Stimulated activated effector memory CD8-positive, alpha-beta T cell treated with anti-CD3 and anti-CD28 coated beads, Interleukin-12 subunit alpha, Interleukin-12 subunit beta, amount 100 ng/mL, for 72 hours (primary cell): Measurements from ENCODE around the gene BCL7A.

Experiments used
- ATAC-seq: fragments of 150-1000 bp; cut with Tn5 transposase; 2 replicates; pipeline ENCODE4 v1.10.0; 2021
- DNase-seq, 2 donors: peaks; one replicate each; pipeline ENCODE4 v3.0.0; 2021 to 2022; ENCODE audit warnings: low spot score in 2 of 2
- H3K27ac Mint-ChIP-seq: one replicate; pipeline ENCODE4 v1.8.0; 2022; ENCODE audit warnings: mild to moderate bottlenecking, mixed read lengths
- H3K36me3 Mint-ChIP-seq: one replicate; pipeline ENCODE4 v1.8.0; 2022; ENCODE audit warnings: mild to moderate bottlenecking, mixed read lengths
- H3K4me1 Mint-ChIP-seq: one replicate; pipeline ENCODE4 v1.8.0; 2022; ENCODE audit warnings: mixed read lengths
- H3K4me3 Mint-ChIP-seq: one replicate; pipeline ENCODE4 v1.8.0; 2022; ENCODE audit warnings: mild to moderate bottlenecking, mixed read lengths
- H3K9me3 Mint-ChIP-seq: one replicate; pipeline ENCODE4 v1.8.0; 2022; ENCODE audit warnings: mixed read lengths

The BCL7A gene

GRCh38 chr12:122064780-122065588 is 43.3 kb downstream of the BCL7A start:
- no peaks in the 10 kb centered on the region for H3K9me3 Mint-ChIP-seq
- no peak for ATAC-seq
- no peak overlapping the region for H3K4me3 Mint-ChIP-seq
- DNase-seq, result no peak
- peaks cover 8% of the 10 kb centered on the region for H3K4me1 Mint-ChIP-seq
- H3K27ac Mint-ChIP-seq, result no peak overlapping the region
- no peaks in the 10 kb centered on the region for H3K36me3 Mint-ChIP-seq

GRCh38 chr12:122067548-122067947 is 45.9 kb downstream of the BCL7A start:
- no peaks in the 10 kb centered on the region for H3K9me3 Mint-ChIP-seq
- H3K27ac Mint-ChIP-seq, result peak overlapping the region; percentile 67
- H3K4me1 Mint-ChIP-seq, result peaks cover 8% of the 10 kb centered on the region
- DNase-seq (no peak), ATAC-seq (no peak)
- no peaks in the 10 kb centered on the region for H3K36me3 Mint-ChIP-seq
- H3K4me3 Mint-ChIP-seq, result peak overlapping the region; percentile 46

DNA sequence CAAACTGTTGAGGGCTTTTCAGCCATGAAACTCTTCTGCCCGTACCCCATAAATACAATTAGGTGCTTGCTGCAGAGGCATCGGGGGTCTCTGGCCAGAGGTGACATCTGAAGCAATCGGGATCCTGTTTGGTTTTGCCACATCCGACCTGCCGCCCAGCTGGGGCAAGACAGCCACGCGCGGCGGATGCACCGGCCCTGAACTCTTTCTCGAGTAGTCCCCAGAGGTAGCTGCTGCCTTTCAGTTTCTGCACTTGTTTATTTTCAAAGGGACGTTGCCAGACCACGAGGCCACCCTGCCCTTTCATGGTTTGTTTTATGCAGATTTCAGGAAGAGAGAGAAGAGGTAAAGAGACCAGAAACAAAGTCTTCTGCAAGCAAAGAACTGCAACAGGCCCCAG is 46.3 kb downstream of the BCL7A start:
- DNase-seq, result peak in 1 of 2 donors; percentile 16
- ATAC-seq, result peak; percentile 75
- no peaks in the 10 kb centered on the region for H3K9me3 Mint-ChIP-seq
- H3K4me1 Mint-ChIP-seq, result peaks cover 8% of the 10 kb centered on the region
- no peaks in the 10 kb centered on the region for H3K36me3 Mint-ChIP-seq
- H3K27ac Mint-ChIP-seq, result peak overlapping the region; percentile 67
- H3K4me3 Mint-ChIP-seq, result peak overlapping the region; percentile 46

DNA sequence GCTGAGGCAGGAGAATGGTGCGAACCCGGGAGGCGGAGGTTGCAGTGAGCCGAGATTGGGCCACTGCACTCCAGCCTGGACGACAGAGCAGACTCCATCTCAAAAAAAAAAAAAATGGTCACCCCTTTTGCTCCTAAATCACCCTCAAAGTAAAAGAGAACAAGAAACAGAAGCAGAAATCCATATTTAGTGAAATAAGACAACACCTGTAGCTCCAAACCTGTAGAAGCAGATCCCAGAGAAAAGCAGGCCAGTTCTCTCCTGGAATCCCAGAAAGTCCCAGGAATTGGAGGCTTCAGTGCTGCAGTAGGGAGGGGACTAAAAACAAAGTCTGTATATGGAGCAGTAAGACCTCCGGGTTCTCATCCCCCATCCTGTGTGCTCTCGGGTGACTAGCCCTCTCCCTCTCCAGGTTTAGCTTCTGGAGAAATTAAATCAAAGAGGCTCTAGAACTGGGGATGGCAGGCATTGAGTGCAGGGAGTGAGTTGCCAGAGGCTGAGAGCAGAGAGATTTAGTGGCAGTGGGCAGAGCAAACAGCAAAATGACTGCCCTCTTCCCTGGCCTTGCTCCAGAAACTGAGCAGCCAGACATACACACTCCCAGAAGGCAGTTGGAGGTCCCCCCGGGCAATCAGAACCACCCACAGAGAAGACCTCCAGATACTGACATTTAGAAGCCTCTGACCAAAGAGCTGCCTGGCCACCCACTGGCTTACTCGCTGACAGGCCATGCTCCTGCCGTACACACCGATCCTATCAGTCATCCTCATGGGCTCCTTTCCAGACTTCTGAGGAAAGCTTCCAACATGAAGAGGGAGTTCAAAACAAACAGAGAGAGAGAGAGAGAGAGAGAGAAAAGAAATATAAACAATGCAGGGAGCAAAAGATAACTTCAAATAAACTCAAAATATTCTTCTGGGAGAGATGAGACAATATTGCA is 50.6 kb downstream of the BCL7A start:
- no peak overlapping the region for H3K27ac Mint-ChIP-seq
- no peak for DNase-seq
- peaks cover 16% of the 10 kb centered on the region for H3K4me1 Mint-ChIP-seq
- no peak overlapping the region for H3K4me3 Mint-ChIP-seq
- H3K9me3 Mint-ChIP-seq, result no peaks in the 10 kb centered on the region
- no peaks in the 10 kb centered on the region for H3K36me3 Mint-ChIP-seq
- ATAC-seq, result no peak

- H3K9me3 Mint-ChIP-seq, result no peaks in the 10 kb centered on the region
- no peak for ATAC-seq
- DNase-seq, result no peak
- H3K4me1 Mint-ChIP-seq, result peaks cover 8% of the 10 kb centered on the region
- H3K4me3 Mint-ChIP-seq, result no peak overlapping the region
- H3K27ac Mint-ChIP-seq, result no peak overlapping the region
- H3K36me3 Mint-ChIP-seq, result peaks cover under 1% of the 10 kb centered on the region
Observed at GRCh38 chr12:122073815-122074214, 52.1 kb downstream of the BCL7A start.

DNA sequence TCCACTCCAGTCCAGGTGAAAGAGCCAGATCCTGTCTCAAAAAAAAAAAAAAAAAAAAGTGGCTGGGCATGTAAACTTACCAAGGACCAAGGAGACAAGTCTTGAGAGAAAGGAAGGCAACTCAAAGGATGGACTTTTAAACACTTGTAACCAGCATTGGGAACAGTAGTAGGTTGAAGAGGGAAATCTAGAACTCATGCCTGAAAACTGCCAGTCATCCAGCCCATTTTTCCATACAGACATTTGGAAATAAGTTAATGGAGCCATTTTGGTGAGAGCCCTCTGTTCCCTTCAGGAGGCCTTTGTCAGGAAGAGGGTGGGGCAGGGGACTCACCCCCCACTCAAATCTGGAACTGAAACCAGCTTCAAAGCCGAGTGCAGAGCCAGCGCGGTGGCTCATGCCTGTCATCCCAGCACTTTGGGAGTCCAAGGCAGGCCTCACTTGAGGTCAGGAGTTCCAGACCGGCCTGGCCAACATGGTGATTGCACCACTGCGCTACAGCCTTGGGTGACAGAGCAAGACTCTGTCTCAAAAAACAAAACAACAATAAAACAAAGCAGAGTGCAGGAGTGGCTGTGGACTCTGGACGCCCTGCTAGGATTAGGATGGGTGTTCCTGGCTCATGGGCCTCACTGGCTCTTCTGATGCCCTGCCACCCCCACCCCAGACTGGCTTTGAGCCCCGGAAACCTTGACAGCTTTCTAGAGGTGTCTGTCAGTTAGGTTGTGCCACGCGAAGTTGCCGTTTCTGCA is 55.2 kb downstream of the BCL7A start:
- Mint-ChIP-seq H3K27ac (peak overlapping the region; percentile 61), H3K36me3 (peaks cover 18% of the 10 kb centered on the region), H3K9me3 (no peaks in the 10 kb centered on the region), H3K4me3 (peak overlapping the region; percentile 5), H3K4me1 (peaks cover 34% of the 10 kb centered on the region)
- no peak for DNase-seq
- ATAC-seq, result no peak

- DNase-seq, result peak; percentile 89 to 94
- Mint-ChIP-seq H3K4me3 (peak within 1 kb of the TSS; percentile 87), H3K27ac (peak within 1 kb of the TSS; percentile 81), H3K4me1 (peaks cover 49% of the 10 kb centered on the region), H3K36me3 (peaks cover 23% of the 10 kb centered on the region), H3K9me3 (no peaks in the 10 kb centered on the region)
- peak; percentile 89 for ATAC-seq
Observed at GRCh38 chr12:122078141-122079032, 56.7 kb downstream of the BCL7A start, which contains the start of gene MLXIP. Gene MLXIP (plus strand): TSS chr12:122078756. CDS start chr12:122078854, 98 bp downstream.

- Mint-ChIP-seq H3K4me3 (peak overlapping the region; percentile 87), H3K4me1 (peaks cover 56% of the 10 kb centered on the region), H3K9me3 (no peaks in the 10 kb centered on the region), H3K36me3 (peaks cover 30% of the 10 kb centered on the region), H3K27ac (peak overlapping the region; percentile 81)
- peak; percentile 48 for ATAC-seq
- peak in 1 of 2 donors; percentile 71 for DNase-seq
Observed at GRCh38 chr12:122079033-122079531, 57.4 kb downstream of the BCL7A start.

GRCh38 chr12:122079532-122080081 is 57.9 kb downstream of the BCL7A start:
- Mint-ChIP-seq H3K4me1 (peaks cover 58% of the 10 kb centered on the region), H3K27ac (peak overlapping the region; percentile 81), H3K9me3 (no peaks in the 10 kb centered on the region), H3K36me3 (peaks cover 35% of the 10 kb centered on the region), H3K4me3 (peak overlapping the region; percentile 87)
- no peak for DNase-seq
- ATAC-seq, result no peak

DNA sequence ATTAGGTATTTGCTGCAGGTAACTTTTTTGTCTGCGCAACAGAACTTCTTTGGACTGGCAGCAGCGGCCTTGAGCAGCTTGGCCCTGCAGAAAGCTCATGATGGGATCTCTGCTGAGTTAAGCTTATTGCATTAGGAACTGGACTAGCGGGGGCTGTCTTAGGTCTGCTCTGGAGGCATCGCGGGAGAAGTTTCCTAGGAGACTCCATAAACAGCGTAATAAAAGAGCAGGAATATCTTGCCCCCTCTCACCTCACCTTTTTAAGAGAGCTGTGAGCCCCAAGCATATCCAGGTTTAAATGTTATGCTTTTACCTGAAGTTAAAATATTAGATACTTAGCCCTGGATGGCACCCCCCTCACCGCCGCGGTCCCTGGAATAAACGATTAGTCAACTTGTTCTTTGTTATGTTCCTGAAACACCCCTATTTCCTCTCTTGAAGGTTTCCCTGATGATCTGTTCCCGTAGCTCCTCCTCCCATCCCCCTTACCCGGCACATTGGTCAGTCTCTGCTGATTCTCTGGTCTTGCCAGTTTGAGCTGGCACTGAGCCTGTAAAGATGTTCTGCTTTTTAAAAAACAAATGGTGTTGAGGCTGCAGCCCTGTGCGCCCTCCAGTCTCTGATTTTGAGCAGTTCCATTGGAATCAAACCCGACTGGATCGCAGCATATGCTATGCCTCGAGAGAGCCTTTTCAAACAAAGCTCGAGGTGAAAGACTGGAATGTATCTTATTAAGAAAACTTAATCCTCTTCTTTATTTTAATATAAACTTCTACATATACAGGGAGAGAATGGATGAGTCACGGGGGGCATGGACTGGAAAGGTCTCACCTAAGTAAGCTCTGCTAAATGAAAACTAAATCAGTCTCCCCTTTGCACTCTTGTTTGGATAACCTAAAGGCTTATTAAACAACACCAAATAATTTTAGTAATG is 58.7 kb downstream of the BCL7A start:
- no peaks in the 10 kb centered on the region for H3K9me3 Mint-ChIP-seq
- ATAC-seq, result no peak
- H3K4me3 Mint-ChIP-seq, result peak overlapping the region; percentile 87
- peaks cover 59% of the 10 kb centered on the region for H3K4me1 Mint-ChIP-seq
- peak overlapping the region; percentile 81 for H3K27ac Mint-ChIP-seq
- H3K36me3 Mint-ChIP-seq, result peaks cover 41% of the 10 kb centered on the region
- DNase-seq, result no peak

- ATAC-seq (peak; percentile 65), DNase-seq (no peak)
- Mint-ChIP-seq H3K4me3 (peak overlapping the region; percentile 87), H3K36me3 (peaks cover 48% of the 10 kb centered on the region), H3K9me3 (no peaks in the 10 kb centered on the region), H3K4me1 (peaks cover 63% of the 10 kb centered on the region), H3K27ac (peak overlapping the region; percentile 81)
Observed at GRCh38 chr12:122081083-122081696, 59.5 kb downstream of the BCL7A start.

GRCh38 chr12:122081697-122082221 is 60.1 kb downstream of the BCL7A start:
- Mint-ChIP-seq H3K36me3 (peaks cover 51% of the 10 kb centered on the region), H3K4me3 (peak overlapping the region; percentile 87), H3K4me1 (peaks cover 63% of the 10 kb centered on the region), H3K27ac (peak overlapping the region; percentile 81), H3K9me3 (no peaks in the 10 kb centered on the region)
- DNase-seq (no peak), ATAC-seq (peak; percentile 35)
